SK-N-SH (cell line): ENCODE data around the gene PRDM13. TPM values are rescaled to one million over a fixed set of nuclear protein-coding genes. Genes with fewer than 3 reads are reported as not detected.

Experiments used
- CTCF ChIA-PET: fragments of 300-600, 350-600 bp; formaldehyde crosslinking; extraction: SDS; loops from one replicate; lab custom pipeline; 2021; lab: Yijun Ruan, JAX
- POLR2A ChIA-PET: fragments of 350-600 bp; sonication (Branson Sonifier 250); formaldehyde crosslinking; extraction: SDS; loops from one replicate; lab custom pipeline; 2020; ENCODE audit warnings: antibody characterized with exemption, inconsistent platforms; lab: Yijun Ruan, JAX
- DNase-seq: peaks from one replicate; pipeline ENCODE4 v3.0.0; 2012
- H2AFZ ChIP-seq: fragments of 200-600 bp; sonication (generic); 2 replicates; pipeline ENCODE4 v1.8.1; 2016; ENCODE audit warnings: antibody characterized with exemption, mild to moderate bottlenecking, low read depth
- H3F3A ChIP-seq: fragments of 200-600 bp; sonication (generic); replicated peaks from 2 replicates; pipeline ENCODE3; 2016; ENCODE audit warnings: antibody characterized with exemption, mild to moderate bottlenecking; ENCODE audit not compliant: insufficient read depth
- H3K27ac ChIP-seq, 2 experiments: fragments of 200-500 bp in 1 of 2; fragments of 200-600 bp in 1 of 2; sonication (Bioruptor generic) in 1 of 2; sonication (generic), shearing (Covaris generic) in 1 of 2; 2 replicates each; pipeline versions ENCODE4 v1.5.1 to v1.6.1; 2014 to 2016; ENCODE audit warnings: low read depth in 2 of 2, inconsistent platforms in 1 of 2, low read length in 1 of 2, mild to moderate bottlenecking in 1 of 2, mixed read lengths in 1 of 2
- H3K27me3 ChIP-seq: fragments of 200-600 bp; sonication (generic), shearing (Covaris generic); 2 replicates; pipeline ENCODE4 v1.6.1; 2016; ENCODE audit warnings: mixed run types; ENCODE audit not compliant: insufficient read depth
- H3K36me3 ChIP-seq, 2 experiments: fragments of 200-500 bp in 1 of 2; fragments of 200-600 bp in 1 of 2; sonication (Bioruptor generic) in 1 of 2; sonication (generic) in 1 of 2; replicated peaks in 1 of 2; 2 replicates each; pipeline versions ENCODE3 to v1.5.1; 2014 to 2016; ENCODE audit warnings: low read length in 1 of 2, mild to moderate bottlenecking in 1 of 2; ENCODE audit not compliant: insufficient read depth in 2 of 2, control insufficient read depth in 1 of 2
- H3K4me1 ChIP-seq, 2 experiments: fragments of 200-500 bp in 1 of 2; fragments of 200-600 bp in 1 of 2; sonication (Bioruptor generic) in 1 of 2; sonication (generic), shearing (Covaris generic) in 1 of 2; 2 replicates each; pipeline versions ENCODE4 v1.5.1 to v1.6.1; 2014 to 2016; ENCODE audit warnings: low read depth in 1 of 2, low read length in 1 of 2, mixed run types in 1 of 2; ENCODE audit not compliant: insufficient read depth in 2 of 2, control insufficient read depth in 1 of 2
- H3K4me2 ChIP-seq: fragments of 200-600 bp; sonication (generic), shearing (Covaris generic); 2 replicates; pipeline ENCODE4 v1.6.1; 2017; ENCODE audit warnings: mixed run types
- H3K4me3 ChIP-seq, 2 experiments: fragments of 200-500 bp in 1 of 2; fragments of 200-600 bp in 1 of 2; sonication (Bioruptor generic) in 1 of 2; sonication (generic), shearing (Covaris generic) in 1 of 2; 2 replicates each; pipeline versions ENCODE4 v1.5.1 to v1.8.1; 2014 to 2016; ENCODE audit warnings: low read depth in 2 of 2, inconsistent platforms in 1 of 2, low read length in 1 of 2, mild to moderate bottlenecking in 1 of 2, mixed read lengths in 1 of 2, moderate library complexity in 1 of 2
- H3K79me2 ChIP-seq: fragments of 200-600 bp; sonication (generic); 2 replicates; pipeline ENCODE4 v1.8.1; 2017; ENCODE audit warnings: mild to moderate bottlenecking; ENCODE audit not compliant: insufficient read depth
- H3K9ac ChIP-seq: fragments of 200-600 bp; sonication (generic); 2 replicates; pipeline ENCODE4 v1.6.1; 2017; ENCODE audit warnings: mixed run types
- H3K9me2 ChIP-seq: fragments of 200-600 bp; sonication (generic); 2 replicates; pipeline ENCODE4 v1.6.1; 2017; ENCODE audit warnings: mixed run types
- H3K9me3 ChIP-seq: fragments of 200-600 bp; sonication (generic); 2 replicates; pipeline ENCODE4 v1.6.1; 2017; ENCODE audit warnings: mixed run types, mild to moderate bottlenecking, moderate library complexity
- H4K20me1 ChIP-seq: fragments of 200-600 bp; sonication (generic); 2 replicates; pipeline ENCODE4 v1.6.1; 2017; ENCODE audit warnings: mild to moderate bottlenecking, mixed run types; ENCODE audit not compliant: insufficient read depth
- CHD2 ChIP-seq: fragments of 150-350 bp; IDR thresholded peaks from 2 replicates; pipeline ENCODE4 v1.6.1; 2018; ENCODE audit warnings: low read length; ENCODE audit not compliant: partially characterized antibody
- EP300 ChIP-seq, 2 experiments: IDR thresholded peaks; 2 replicates each; pipeline versions ENCODE4 v1.4.0 to v1.6.1; 2012; ENCODE audit warnings: borderline replicate concordance in 1 of 2, low read depth in 1 of 2, low read length in 1 of 2
- EZH2phosphoT487 ChIP-seq: fragments of 200-600 bp; sonication (generic); IDR thresholded peaks from 2 replicates; pipeline ENCODE4 v1.6.1; 2017; ENCODE audit warnings: low read depth, mixed run types, mild to moderate bottlenecking, antibody characterized with exemption, moderate library complexity, borderline replicate concordance
- FOSL2 ChIP-seq: IDR thresholded peaks from 2 replicates; pipeline ENCODE4 v1.4.0; 2012; ENCODE audit warnings: low read depth, mild to moderate bottlenecking, moderate library complexity, borderline replicate concordance
- FOXJ3 ChIP-seq: sonication (generic); formaldehyde crosslinking; IDR thresholded peaks from 2 replicates; pipeline ENCODE4 v1.5.1; 2020; ENCODE audit warnings: mild to moderate bottlenecking, missing genetic modification reagents
- GABPA ChIP-seq: IDR thresholded peaks from 2 replicates; pipeline ENCODE4 v1.4.0; 2012; ENCODE audit warnings: low read depth, mild to moderate bottlenecking
- RXRA ChIP-seq: IDR thresholded peaks from 2 replicates; pipeline ENCODE4 v1.4.0; 2012; ENCODE audit warnings: low read depth, mild to moderate bottlenecking, borderline replicate concordance
- SMC3 ChIP-seq: IDR thresholded peaks from 2 replicates; pipeline ENCODE4 v1.6.1; 2012; ENCODE audit warnings: low read depth, low read length, improper control_type of control experiment
- TAF1 ChIP-seq: IDR thresholded peaks from 2 replicates; pipeline ENCODE4 v1.6.1; 2012; ENCODE audit warnings: low read depth, mild to moderate bottlenecking, low read length, moderate library complexity, borderline replicate concordance
- whole genome bisulfite sequencing: methylation state at CpG from one replicate; pipeline ENCODE4 v1.1.6; 2017; ENCODE audit warnings: low lambda C conversion rate; 5-methylcytosine and 5-hydroxymethylcytosine counted together
- polyA plus RNA-seq, 3 experiments: library from polyadenylated mRNA; depleted of rRNA; stranded (reverse); fragments of >200 nt; gene quantifications; 2 replicates each; pipeline ENCODE4 v1.2.3, GENCODE V29; 2012
- TF ChIP-seq, protein P1 (sequence below): fragments of 150-350 bp; IDR thresholded peaks from 2 replicates; pipeline ENCODE4 v1.6.1; 2017; ENCODE audit warnings: antibody characterized with exemption, low read length, low read depth, borderline replicate concordance
- TF ChIP-seq, protein P2 (sequence below): fragments of 150-350 bp; IDR thresholded peaks from 2 replicates; pipeline ENCODE4 v1.6.1; 2016; ENCODE audit warnings: mild to moderate bottlenecking, low read depth, low read length

The PRDM13 gene
- polyA plus RNA-seq, 1 of the 3 experiments (the other 2 are of a cell fraction): 0.02 TPM

DNA sequence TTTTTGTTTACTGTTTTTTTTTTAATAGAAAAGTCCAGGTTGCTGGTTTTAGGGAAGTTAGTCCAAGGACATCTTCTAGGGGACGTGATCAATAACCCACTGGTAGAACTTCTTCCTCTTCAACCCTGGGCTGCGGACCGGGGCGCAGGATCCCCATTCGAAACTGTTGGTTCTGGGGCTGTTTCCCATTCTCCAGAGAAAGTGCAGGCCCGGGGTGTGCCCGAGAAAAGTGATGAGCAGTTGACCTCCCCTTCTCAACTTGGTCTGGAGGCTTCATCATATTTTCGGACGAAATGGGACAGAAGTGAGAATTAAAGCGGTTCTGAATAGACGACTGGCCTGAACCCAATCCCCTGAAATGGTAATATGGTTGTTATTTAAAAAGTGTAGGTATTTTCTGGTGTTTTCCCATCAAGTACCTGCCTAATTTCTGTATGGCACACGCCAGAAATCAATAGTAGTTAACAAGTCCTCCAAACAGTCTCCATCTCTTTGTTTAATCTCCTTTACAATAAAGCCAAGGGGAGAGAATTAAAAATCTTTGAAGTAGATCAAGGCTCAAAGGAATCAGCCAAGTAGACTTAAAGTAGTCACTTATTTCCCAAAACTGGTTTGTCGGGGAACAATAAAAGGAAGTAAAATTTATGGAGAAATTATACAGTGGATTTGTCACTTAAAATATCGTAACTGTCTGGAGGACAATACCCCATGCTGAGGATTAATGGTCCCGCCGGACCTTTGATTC is 550 bp upstream of the PRDM13 start:
- Histone ChIP-seq H2AFZ (no peak overlapping the region), H3K27ac (no peak overlapping the region), H3K4me2 (no peak overlapping the region), H4K20me1 (no peaks in the 10 kb centered on the region), H3K36me3 (no peaks in the 10 kb centered on the region), H3K79me2 (no peaks in the 10 kb centered on the region), H3K9ac (no peak overlapping the region), H3K4me1 (peaks cover 5 to 8% of the 10 kb centered on the region in 2 experiments; a peak in 3 of 4 replicates), H3K27me3 (peaks cover 99% of the 10 kb centered on the region), H3K4me3 (no peak overlapping the region), H3K9me3 (no peaks in the 10 kb centered on the region), H3F3A (no peaks in the 10 kb centered on the region), H3K9me2 (no peaks in the 10 kb centered on the region)
- WGBS: 22% methylated on average over 16 of the region's 16 CpGs
- DNase-seq: no peak
- ChIA-PET CTCF (interaction anchor here (0.8 to 2.7 kb wide), 6 partner anchors 7 to 24 kb away, joined by 3 to 18 read pairs (median 4); no protein-coding TSS in a partner anchor), POLR2A (no interaction called here)
- TF ChIP-seq EP300 (IDR thresholded peaks at IDR 0.05; ENCODE audit: borderline replicate concordance in 1 of 2, low read depth in 1 of 2, low read length in 1 of 2): no peak
- no peak for TF ChIP-seq GABPA
- TF ChIP-seq, protein P1, sequence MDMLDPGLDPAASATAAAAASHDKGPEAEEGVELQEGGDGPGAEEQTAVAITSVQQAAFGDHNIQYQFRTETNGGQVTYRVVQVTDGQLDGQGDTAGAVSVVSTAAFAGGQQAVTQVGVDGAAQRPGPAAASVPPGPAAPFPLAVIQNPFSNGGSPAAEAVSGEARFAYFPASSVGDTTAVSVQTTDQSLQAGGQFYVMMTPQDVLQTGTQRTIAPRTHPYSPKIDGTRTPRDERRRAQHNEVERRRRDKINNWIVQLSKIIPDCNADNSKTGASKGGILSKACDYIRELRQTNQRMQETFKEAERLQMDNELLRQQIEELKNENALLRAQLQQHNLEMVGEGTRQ: no peak
- no peak for TF ChIP-seq FOSL2
- TF ChIP-seq CHD2: no peak
- no peak for TF ChIP-seq FOXJ3 (CRISPR knock-in tag)
- TF ChIP-seq RXRA: no peak
- TF ChIP-seq SMC3: no peak
- TF ChIP-seq, protein P2, sequence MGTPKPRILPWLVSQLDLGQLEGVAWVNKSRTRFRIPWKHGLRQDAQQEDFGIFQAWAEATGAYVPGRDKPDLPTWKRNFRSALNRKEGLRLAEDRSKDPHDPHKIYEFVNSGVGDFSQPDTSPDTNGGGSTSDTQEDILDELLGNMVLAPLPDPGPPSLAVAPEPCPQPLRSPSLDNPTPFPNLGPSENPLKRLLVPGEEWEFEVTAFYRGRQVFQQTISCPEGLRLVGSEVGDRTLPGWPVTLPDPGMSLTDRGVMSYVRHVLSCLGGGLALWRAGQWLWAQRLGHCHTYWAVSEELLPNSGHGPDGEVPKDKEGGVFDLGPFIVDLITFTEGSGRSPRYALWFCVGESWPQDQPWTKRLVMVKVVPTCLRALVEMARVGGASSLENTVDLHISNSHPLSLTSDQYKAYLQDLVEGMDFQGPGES: no peak

DNA sequence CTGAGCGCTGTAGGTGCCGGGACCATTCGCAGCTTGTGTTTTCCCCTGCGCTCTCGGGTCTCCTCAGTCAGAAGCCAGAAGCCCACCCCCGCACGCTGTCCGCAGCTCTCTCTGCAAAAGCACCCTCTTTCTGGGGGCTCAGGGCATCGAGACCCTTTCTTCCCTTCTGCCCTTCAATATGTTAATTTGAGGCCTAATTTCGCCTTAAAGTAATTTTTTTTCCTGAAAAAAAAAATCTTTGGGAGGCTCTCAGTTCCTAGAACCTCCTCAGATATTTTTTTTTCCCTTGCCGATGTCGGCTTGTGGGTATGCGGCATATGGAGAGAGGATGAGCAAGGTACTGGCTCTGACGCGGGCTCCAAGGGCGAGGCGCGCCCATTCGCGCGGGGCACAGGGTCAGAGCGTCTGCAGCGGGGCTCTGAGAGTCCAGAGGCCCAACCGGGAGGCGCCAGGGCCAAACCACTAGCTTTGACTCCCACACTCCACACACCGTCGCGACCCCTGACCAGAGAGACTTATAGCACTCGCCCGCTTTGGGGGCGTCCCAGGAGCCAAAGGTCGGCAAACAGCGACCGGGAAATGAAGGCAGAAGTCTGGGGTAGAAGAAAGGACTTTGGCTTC is 893 bp downstream of the PRDM13 start:
- Histone ChIP-seq H3K36me3 (no peaks in the 10 kb centered on the region), H3K4me1 (peaks cover 5 to 8% of the 10 kb centered on the region in 2 experiments; a peak in 3 of 4 replicates)
- WGBS: 13% methylated on average over 27 of the region's 34 CpGs
- POLR2A ChIA-PET: no interaction called here
- TF ChIP-seq EZH2phosphoT487 (0 out of 2 replicates have a peak, but pooled peaks have one; percentile 85), TAF1 (no peak)
- TF ChIP-seq, all 33 proteins: peak for 1
- Histone ChIP-seq H3K4me2 (no peak overlapping the region), H3K9me3 (no peaks in the 10 kb centered on the region), H3K9ac (no peak overlapping the region), H3K27me3 (peaks cover 89% of the 10 kb centered on the region), H3K4me3 (no peak overlapping the region), H3K9me2 (no peaks in the 10 kb centered on the region), H3K27ac (no peak overlapping the region), H3K79me2 (no peaks in the 10 kb centered on the region), H4K20me1 (no peaks in the 10 kb centered on the region), H3F3A (no peaks in the 10 kb centered on the region), H2AFZ (no peak overlapping the region)
- CTCF ChIA-PET: interaction anchor here (0.7 kb wide), 1 partner anchor 19 kb away, joined by 3 read pairs; no protein-coding TSS in a partner anchor
- no peak for DNase-seq
